Measurements from ENCODE around the gene HCN2.
"Not testable (repeated sequence)": the region's sequence is repeated elsewhere in the genome, so short reads cannot be mapped to it uniquely, and the experiment has no call there.

Gene HCN2

GRCh38 chr19:607301-608154 is 17.8 kb downstream of the HCN2 start:
- no peak for DNase-seq

GRCh38 chr19:608155-609003 is 18.7 kb downstream of the HCN2 start:
- DNase-seq: no peak

DNA sequence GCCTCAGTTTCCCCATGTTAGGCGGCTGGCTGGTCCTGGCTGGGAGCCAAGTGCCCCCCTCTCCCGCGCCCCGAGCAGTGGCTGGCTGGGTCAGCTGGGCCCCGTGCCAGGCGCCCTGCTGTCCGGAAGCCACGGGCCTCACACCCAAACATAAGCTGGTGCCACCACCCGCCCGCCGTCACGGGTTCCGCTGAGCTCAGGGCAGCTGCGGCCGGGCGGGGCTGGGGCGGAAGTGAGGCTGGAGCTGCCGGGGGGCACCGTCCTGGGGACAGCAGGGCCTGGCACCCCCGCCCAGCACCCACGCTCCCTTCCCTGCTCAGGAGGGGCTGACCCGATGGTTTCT is 19.3 kb downstream of the HCN2 start:
- DNase-seq: peak; percentile 56

GRCh38 chr19:610071-610800 is 20.6 kb downstream of the HCN2 start:
- no peak for DNase-seq

- DNase-seq: peak; percentile 55
Observed at GRCh38 chr19:610801-611480, 21.3 kb downstream of the HCN2 start.

- DNase-seq: no peak
Observed at GRCh38 chr19:611481-611868, 21.8 kb downstream of the HCN2 start.

- DNase-seq: no peak
Observed at GRCh38 chr19:612941-613340, 23.3 kb downstream of the HCN2 start.

DNA sequence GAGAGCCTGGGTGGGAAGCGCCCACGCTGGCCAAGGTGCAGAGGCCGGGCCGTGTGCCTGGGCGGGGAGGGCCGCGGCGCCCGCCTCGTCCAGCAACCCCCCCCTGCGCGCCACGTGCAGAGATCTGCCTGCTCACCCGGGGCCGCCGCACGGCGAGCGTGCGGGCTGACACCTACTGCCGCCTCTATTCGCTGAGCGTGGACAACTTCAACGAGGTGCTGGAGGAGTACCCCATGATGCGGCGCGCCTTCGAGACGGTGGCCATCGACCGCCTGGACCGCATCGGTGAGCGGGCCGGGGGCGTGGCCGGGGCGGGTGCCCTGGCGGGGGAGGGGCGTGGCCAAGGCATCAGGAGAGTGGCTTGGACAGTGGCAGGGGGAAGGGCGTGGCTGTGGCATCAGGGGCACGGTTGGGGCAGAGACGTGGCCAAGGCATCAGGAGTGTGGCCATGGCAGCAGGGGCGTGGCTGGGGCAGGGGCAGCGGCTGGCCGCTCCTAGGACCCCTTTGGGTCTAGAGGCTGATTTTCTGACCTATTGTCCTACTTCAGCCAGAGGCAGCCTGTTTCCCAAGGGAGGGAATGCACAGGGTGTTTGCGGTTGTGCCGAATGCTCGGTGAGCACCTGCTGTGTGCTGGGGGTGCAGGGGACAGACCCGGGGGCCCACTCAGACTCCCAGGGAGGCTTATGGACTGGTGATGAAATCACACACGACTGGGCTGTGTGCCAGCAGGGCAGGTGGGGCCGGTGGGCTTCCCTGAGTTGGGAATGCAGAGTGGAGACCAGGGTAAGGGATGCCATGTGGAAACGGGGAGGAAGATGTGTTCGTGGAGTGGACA is 24.3 kb downstream of the HCN2 start:
- no peak for DNase-seq

DNA sequence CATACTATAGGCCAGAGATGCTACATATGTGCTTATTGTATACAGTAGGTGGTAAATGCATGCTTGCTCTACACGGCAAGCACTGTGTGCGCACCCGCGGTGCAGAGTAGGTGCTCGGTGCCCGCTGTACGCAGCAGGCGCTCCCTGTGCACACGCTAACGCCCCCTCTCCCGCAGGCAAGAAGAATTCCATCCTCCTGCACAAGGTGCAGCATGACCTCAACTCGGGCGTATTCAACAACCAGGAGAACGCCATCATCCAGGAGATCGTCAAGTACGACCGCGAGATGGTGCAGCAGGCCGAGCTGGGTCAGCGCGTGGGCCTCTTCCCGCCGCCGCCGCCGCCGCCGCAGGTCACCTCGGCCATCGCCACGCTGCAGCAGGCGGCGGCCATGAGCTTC is 25.9 kb downstream of the HCN2 start:
- DNase-seq: peak; percentile 21

DNA sequence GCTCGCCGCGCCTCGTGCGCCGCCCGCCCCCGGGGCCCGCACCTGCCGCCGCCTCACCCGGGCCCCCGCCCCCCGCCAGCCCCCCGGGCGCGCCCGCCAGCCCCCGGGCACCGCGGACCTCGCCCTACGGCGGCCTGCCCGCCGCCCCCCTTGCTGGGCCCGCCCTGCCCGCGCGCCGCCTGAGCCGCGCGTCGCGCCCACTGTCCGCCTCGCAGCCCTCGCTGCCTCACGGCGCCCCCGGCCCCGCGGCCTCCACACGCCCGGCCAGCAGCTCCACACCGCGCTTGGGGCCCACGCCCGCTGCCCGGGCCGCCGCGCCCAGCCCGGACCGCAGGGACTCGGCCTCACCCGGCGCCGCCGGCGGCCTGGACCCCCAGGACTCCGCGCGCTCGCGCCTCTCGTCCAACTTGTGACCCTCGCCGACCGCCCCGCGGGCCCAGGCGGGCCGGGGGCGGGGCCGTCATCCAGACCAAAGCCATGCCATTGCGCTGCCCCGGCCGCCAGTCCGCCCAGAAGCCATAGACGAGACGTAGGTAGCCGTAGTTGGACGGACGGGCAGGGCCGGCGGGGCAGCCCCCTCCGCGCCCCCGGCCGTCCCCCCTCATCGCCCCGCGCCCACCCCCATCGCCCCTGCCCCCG is 26.5 kb downstream of the HCN2 start:
- DNase-seq: no peak

DNA sequence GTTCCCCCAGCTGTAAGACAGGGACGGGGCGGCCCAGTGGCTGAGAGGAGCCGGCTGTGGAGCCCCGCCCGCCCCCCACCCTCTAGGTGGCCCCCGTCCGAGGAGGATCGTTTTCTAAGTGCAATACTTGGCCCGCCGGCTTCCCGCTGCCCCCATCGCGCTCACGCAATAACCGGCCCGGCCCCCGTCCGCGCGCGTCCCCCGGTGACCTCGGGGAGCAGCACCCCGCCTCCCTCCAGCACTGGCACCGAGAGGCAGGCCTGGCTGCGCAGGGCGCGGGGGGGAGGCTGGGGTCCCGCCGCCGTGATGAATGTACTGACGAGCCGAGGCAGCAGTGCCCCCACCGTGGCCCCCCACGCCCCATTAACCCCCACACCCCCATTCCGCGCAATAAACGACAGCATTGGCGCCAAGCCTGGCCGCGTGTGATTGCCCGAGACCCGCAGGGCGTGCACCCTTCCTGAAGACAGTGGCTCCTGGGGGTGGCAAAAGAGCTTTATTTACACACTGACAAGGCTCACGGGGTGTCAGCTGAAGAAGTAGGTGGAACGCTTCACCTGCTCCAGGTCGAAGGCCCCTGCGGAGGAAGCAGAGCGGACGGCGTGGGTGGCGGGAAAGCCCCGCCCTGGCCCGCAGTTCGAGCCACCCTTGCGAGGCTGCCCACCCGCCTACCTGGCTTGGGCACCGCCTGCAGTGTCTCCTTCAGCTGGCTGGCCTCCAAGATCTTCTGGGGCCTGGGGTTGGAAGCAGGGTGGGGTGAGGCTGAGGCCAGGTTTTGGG is 27.3 kb downstream of the HCN2 start:
- no peak for DNase-seq

GRCh38 chr19:617551-618246 is 28.0 kb downstream of the HCN2 start:
- no peak for DNase-seq

DNA sequence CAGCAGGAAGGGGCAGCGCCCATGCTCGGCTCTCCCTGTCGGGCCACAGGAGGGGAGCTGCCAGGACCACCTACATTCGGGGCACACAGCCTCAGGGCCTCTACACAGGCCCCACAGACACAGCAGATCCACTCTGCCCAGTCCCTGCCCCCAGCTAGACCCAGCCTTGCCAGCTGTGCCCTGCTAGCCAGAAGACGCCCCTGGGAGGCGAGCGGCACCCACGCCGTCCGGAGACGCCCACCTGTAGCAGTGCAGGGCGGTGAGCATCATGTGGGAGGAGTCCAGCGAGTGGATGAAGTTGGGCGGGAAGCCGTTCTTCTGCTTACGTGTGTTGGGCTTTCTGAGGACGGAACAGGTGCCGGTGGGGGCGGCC is 28.6 kb downstream of the HCN2 start:
- no peak for DNase-seq

- DNase-seq: no peak
Observed at GRCh38 chr19:618674-619285, 29.1 kb downstream of the HCN2 start.

DNA sequence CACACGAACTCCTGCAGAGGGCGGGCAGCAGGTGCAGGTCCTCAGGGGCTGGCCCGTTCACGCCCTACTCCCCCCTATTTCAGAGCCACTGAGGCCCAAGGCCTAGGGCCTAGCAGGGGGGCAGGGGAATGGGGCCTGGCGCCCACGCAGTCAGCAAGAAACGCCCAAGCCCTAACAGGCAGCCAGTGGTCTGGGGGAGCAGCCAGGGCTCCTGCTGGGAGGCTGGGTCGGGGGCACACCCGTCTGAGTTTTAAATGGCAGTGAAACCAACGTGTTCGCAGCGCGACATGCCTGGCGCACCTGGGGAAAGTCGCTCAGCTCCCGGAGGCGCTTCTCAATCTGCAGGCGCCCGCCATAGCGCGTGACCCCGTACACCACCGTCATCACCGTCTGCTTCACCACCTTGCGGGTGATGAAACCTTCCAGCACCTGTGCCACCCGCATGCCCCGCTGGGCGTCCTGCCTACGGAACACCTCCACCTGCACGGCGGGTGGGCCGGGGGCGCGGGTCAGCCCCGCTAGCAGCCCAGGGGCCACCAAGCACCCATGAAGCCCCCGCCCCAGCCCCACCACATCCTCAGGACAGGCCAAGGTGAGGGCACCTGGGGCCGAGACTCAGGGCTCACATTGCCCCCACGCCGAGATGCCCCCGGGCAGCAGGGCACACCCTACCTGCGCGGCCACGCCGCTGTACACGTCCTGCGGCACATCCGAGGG is 29.8 kb downstream of the HCN2 start:
- DNase-seq: no peak

DNA sequence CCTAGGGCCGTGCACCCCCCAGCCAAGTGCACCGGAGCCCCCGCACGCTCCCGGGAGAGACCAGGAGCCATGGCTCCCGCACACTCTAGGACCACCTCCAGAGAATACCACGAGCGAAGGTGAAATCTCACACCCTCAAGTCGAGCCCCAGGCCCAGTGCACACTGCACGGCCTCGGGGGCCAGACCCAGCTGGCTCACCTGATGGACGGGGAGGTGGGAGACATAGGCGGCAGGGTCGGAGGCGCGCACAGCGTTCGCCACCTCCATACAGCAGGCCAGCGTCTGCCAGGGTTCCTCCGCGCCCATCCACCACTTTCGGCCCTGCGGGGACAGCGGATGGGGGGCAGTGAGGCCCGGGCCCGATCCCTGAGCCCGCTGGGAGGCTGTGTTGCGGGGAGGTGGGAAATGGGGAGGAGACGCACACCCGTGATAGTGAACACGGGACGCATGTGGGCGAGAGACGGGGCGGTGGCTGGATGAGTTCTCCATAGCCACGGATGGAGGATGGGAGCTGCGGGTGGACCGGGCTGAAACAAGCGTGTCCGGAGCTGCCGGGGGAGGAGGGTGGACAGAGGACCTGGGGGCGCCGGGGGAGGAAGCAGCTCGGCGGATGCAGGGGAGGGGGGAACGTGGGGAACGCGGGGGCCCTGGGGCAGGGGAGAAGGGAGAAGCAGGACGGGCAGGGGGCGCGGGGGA is 30.6 kb downstream of the HCN2 start:
- no peak for DNase-seq

DNA sequence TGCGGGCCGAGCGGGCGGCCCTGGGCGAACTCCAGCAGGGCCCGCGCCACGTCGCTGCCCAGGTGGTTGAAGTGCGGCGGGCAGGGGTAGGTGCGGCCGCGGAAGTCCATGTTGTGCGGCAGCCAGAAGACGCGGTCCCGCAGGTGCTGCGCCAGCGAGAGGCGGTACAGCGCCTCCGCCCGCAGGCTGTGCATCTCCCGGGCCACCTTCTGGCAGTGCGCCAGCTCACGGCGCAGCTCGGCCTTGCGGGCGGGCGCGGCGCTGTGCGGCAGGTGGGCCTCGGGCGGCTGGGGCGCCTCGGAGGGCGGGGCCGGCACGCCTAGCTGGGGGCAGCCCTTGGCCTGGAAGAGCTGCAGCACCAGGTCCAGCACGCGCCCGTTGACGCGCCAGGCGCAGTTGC is 31.5 kb downstream of the HCN2 start:
- DNase-seq: not testable (repeated sequence)

DNA sequence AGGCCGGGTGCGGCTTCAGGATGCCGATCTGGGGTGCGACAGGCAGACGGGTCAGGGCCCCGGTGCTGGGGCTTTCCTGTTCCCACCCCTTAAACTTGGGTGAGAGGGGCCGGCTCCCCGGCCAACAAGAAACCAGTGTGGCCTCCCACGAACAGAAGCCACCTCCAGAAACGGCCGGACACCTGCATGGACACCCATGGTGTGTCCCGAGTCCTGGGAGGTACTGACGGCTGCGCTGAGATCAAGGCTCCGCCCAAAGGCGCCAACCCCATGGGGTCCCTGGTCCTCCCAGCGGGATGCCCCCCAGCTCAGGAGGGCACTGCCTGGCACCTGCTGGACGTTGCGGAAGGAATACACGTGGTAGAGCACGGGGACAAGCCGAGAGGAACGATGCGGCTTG is 32.1 kb downstream of the HCN2 start:
- DNase-seq: no peak
